Activated CD4-positive, alpha-beta T cell treated with anti-CD3 and anti-CD28 coated beads, Interleukin-2, amount 50 U/mL, for 24 hours (primary cell): ENCODE measurements around the gene ZNF182.
"Not testable (repeated sequence)": the region's sequence is repeated elsewhere in the genome, so short reads cannot be mapped to it uniquely, and the experiment has no call there.

Source experiments
- DNase-seq, 2 donors: peaks; one replicate each; pipeline ENCODE4 v3.0.0-alpha.2; 2020; ENCODE audit warnings: low read depth in 1 of 2, low spot score in 1 of 2

Gene ZNF182

DNA sequence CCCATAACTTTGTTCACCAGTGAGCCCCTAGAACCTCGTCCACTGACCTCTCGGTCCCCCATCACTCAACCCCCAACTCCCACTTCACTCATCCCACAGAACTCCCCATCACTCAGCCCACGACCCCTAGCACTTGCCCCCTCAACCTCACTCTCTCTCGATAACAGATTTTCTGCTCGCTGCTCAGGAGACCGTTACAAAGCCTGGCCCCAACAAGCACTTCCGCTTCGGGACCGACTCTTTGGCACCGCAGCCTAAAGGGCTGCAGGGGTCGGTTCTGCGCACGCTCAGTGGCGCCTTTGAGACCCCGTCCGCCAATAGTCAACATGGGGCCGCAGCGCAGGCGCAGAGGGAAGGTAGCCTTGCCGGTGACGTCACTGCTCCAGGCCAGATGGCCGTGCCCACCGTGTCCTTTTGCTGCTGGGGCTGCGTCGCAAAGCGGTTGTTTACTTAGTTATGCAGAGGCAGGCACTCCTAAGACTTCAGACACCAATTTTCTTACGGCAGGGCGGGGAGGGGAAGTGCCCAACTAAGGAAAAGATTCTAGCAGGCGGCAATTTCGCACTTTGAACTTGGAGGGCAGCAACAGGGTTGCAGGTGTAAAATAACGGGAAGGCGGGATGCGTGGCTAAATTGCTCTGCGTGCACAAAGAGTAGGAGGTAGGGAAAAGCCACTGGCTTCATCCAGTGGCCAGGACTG is at the start of gene ZNF182:
TSS of gene ZNF182 (minus strand) at position 232 of the 700 bp plus-strand sequence. CDS start 1,380 bp downstream, outside the sequence.
- DNase-seq = peak; percentile 72 to 88

GRCh38 chrX:48046846-48047245 is 43.1 kb upstream of the ZNF182 start:
- DNase-seq = no peak

DNA sequence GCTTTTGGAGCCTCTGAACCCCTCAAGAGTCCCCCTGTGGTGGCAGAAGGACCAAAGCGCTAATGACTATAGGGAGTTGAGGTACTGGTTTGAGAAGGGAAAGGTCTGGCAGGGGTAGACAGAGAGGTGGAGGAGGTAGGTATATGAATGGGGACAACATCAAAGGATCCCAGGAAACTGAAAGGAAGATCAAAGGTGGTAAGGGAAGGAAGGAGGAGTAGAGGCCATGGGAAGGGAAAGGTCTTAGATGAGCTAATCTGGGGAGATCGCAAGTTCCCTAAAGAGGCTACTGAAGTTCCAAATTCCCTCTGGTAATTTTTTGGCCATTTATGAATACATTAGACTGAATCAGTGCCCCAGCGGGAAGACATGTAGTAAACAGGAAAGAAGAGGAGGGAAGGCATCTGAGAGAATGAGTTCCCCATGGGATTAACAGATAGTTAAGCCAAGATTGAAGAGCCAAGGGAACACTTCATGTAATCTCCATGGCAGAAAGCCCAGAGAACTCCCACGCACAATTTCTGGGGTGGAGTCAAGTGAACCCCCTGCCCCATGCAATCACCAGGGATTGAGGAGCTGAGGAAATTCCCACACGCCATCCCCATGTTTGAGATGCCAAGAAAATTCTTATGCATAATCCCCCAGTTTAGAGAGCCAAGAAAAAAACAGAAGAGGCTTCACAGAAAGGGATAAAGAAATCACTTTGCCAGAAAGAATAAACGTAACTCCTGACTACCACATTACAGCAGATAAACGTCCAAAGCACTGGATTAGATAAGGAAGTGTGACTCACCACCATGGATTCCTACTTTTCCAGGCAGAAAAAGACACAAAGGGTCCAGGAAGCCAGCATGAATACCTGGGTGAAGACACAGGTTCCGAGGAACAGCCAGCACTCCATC is 41.9 kb upstream of the ZNF182 start:
- no peak for DNase-seq

GRCh38 chrX:48043056-48043455 is 39.3 kb upstream of the ZNF182 start:
- no peak for DNase-seq

- no peak for DNase-seq
These were observed 32.1 kb upstream of the ZNF182 start for GRCh38 chrX:48035891-48036290.

DNA sequence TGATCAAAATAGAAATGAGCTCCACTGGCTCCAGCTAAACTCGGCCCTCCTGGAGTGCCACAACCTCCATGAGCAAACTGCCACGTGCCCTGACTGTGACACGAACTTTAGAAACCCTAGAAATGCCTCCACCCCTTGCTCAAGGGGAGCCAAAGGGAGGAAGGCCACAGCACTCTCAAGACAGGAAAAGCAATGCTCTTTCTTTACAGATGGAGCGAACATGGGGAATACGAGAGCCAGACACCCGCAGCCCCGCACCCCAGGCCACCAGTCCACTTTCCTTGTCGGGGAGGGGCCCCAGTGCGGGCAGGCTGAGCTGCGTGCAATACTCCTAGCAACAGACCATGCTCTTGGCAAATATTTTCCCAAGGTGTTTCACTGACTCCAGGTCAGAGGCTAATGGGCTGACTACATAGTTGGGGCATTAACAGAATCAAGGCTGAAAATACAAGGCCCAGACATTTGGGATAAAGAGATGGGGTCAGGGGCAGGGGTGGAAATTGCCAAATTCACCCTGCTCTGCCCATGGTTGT is 26.9 kb upstream of the ZNF182 start:
- not testable (repeated sequence) for DNase-seq

DNA sequence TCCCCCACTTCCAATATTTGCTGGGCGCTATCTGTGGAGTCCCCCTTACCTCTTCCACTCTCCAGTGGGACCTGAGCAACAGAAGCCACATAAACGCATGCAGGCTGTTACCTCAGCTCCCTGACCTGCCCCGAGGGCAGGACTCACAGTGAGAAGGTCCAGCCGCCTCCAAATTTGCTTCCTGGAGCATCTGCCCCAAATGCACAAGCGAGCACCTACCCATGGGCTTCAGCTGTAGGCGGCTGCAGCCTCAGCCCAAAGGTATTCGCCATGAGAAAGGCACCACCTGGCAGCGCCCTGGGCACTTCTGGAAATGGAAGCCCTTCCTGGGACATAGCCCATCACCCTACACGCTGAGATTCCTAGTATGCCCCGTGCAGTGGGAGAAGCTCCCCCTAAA is 26.4 kb upstream of the ZNF182 start:
- no peak for DNase-seq

DNA sequence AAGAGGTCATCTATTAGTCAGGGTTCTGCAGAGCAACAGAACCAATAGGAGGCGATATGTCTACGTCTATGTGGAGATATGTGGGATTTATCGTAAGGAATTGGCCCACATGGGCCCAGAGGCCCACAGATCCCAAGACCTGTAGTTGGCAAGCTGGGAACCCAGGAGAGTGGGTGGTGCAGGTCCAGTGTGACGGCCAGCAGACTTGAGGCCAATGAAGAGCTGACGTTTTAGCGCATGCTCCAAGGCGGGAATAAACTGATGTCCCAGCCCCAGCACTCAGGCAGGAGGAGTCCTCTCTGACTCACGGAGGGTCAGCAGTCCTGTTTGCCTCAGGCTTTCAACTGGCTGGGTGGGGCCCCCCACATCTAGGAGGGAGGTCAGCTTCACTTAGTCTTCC is 24.3 kb upstream of the ZNF182 start:
- DNase-seq = no peak

DNA sequence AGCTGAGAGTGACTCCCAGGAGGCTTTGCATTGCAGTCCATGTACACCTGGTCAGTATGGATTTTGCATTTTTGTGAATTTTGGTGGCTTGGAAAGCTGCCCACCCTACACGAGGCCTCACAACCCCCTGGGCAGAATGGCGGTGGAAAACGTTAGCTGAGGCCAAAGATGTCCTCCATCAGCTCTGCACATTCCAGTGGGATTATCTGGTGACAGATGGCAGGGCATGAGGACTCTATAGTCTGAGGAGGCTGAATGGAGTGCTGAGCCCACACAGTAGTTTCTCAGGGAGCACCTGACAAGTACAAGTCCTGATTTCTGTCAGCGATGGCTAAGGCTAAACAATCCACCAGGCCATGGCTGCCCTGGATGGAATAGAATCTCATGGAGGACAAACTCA is 23.8 kb upstream of the ZNF182 start:
- not testable (repeated sequence) for DNase-seq

GRCh38 chrX:48025561-48025960 is 21.8 kb upstream of the ZNF182 start:
- DNase-seq = peak in 1 of 2 donors; percentile 32

DNA sequence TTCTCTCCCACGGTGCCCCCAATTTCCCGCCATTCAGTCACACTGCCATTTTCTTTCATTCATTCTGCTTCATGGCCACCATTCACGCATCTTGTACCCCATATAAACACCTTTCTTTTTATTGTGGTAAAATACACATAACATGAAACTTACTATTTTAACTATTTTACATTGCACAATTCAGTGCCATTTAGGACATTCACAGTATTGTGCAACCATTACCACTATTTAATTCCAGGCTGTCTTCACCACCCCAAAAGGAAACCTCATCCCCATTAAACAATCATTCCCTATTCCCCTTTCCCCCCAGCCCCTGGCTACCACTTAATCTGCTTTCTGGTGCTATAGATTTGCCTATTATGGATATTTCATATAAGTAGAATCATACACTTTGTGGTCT is 18.9 kb upstream of the ZNF182 start:
- no peak for DNase-seq

GRCh38 chrX:48022100-48022499 is 18.3 kb upstream of the ZNF182 start:
- DNase-seq = no peak

- peak; percentile 64 to 68 for DNase-seq
These were observed 17.5 kb upstream of the ZNF182 start for GRCh38 chrX:48021026-48021900.

DNA sequence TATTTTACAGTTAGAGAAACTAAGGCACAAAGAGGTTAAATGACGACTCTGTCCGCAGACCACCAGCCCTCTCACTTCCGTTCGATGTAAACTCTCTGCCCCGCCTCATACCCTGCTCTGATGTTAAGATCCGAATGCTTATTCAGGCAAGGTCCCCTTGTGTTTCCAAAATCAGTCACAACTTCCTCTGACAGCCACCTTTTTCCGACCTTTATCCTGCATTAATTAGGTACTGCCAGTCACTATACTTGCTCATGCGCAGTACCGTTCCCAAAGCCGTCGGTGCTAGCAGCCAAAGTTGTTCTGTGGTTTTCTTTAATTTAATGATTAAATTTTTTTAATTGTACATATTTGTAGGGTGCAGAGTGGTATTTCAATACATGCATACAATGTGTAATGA is 16.7 kb upstream of the ZNF182 start:
- DNase-seq = peak in 1 of 2 donors; percentile 31

DNA sequence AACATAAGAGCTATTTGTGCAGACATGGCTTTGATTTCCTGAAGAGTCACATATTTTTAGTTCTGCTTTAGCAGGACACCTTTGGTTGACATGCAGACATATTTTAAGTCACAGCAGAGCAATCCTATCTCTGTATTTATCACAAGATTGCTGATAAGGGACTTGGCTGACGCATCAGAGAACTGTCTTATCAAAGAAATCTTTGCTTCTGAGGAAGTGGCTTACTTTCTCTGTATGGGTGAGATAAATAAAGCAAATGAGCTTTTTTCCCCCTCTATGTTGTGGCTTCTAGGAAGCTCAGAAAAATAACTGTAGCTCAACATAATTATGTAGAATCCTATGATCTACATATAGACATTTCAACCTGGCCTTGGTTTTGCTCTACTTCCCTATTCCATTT is 16.1 kb upstream of the ZNF182 start:
- DNase-seq = not testable (repeated sequence)

DNA sequence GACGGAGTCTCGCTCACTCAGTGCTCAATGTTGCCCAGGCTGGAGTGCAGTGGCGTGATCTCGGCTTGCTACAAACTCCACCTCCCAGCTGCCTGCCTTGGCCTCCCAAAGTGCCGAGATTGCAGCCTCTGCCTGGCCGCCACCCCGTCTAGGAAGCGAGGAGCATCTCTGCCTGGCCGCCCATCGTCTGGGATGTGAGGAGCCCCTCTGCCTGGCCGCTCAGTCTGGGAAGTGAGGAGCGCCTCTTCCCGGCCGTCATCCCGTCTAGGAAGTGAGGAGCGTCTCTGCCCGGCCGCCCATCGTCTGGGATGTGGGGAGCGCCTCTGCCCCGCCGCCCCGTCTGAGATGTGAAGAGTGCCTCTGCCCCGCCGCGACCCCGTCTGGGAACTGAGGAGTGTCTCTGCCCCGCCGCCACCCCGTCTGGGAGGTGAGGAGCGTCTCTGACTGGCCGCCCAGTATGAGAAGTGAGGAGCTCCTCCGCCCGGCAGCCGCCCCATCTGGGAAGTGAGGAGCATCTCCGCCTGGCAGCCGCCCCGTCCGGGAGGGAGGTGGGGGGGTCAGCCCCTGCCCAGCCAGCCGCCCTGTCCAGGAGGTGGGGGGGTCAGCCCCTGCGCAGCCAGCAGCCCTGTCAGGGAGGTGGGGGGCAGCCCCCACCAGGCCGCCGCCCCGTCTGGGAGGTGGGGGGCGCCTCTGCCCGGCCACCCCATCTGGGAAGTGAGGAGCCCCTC is 13.0 kb upstream of the ZNF182 start:
- DNase-seq = not testable (repeated sequence)

DNA sequence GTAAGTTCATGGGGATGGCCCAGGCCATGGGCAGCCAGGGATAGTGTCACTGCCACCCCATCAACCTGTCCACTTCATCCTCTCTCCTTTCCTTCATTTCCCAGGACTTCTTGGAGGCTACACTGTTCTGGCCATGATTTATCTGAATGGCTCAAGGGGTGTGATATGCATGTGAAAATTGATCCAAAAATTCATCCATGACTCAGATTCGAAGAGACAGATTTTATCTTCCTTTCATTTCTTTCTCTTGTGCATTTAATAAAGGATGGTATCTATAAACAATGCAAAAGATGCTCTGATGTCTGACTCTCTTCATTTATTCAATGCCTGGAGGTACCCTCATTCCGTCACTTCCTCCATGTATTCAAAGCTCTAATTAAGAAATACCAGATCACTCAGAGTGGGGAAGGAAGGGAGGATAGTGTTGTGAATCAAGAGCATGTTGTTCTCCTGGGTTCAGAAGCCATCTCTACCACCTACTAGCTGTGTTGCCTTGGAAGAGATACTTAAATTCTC is 5.7 kb upstream of the ZNF182 start:
- DNase-seq = not testable (repeated sequence)

DNA sequence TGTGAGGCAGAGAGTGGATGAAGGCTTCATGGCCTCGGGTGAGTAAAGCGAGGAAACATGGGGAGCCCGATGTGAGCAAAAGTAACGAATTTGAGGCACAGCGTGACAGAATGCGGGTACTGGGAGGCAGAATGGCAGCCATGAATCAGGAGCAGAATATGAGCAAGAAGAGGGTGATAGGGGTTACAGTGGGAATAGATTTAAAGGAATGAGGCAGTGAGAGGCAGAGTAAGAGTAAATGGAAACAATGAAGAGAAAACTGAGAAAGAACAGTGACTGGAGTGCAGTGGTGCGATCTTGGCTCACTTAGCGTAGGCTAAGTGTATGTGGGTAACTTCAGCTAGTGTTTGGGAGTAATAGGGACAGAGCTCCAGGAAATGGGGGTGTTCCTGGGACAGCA is 2.9 kb upstream of the ZNF182 start, which contains the start of gene SPACA5:
TSS of gene SPACA5 (plus strand) at position 301 of the 400 bp plus-strand sequence. CDS start 815 bp downstream, outside the sequence.
- not testable (repeated sequence) for DNase-seq

- DNase-seq = no peak
These were observed 427 bp downstream of the ZNF182 start for GRCh38 chrX:48003367-48003757.

DNA sequence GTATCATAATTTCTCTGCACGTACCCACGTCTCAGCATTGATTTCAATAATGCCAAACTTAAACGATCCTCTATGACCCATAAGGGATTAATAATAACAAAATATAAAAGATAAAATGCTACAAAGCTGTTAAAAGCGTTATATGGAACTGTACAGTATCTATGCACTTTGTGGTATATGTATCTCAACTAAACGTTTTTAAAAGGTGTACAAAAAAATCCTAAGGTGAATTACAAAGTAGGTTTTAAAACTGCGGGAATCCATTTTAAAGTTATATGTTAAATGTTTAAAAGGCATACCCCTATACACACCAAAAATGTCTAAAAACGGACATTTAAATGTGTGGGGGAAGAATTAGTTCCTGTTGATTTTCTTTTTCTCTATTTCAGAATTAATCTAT is 860 bp downstream of the ZNF182 start:
- DNase-seq = no peak
